Ecto neural progenitor cell (in vitro differentiated cells): ENCODE measurements around the gene MRPL37.
"Not testable (repeated sequence)": the region's sequence is repeated elsewhere in the genome, so short reads cannot be mapped to it uniquely, and the experiment has no call there.

Experiments
- DNase-seq: peaks from one replicate; pipeline ENCODE4 v3.0.0-alpha.2; 2018; ENCODE audit warnings: low spot score

The MRPL37 gene

DNA sequence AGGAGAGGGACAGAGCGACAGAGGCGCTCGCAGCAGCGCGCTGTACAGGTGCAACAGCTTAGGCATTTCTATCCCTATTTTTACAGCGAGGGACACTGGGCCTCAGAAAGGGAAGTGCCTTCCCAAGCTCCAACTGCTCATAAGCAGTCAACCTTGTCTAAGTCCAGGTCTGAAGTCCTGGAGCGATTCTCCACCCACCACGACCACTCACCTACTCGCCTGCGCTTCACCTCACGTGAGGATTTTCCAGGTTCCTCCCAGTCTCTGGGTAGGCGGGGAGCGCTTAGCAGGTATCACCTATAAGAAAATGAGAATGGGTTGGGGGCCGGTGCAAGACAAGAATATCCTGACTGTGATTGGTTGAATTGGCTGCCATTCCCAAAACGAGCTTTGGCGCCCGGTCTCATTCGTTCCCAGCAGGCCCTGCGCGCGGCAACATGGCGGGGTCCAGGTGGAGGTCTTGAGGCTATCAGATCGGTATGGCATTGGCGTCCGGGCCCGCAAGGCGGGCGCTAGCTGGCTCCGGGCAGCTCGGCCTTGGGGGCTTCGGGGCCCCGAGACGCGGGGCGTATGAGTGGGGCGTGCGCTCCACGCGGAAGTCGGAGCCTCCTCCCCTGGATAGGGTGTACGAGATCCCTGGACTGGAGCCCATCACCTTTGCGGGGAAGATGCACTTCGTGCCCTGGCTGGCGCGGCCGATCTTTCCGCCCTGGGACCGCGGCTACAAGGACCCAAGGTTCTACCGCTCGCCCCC lies at the start of gene MRPL37, which contains the start of gene CYB5RL:
Gene MRPL37, plus strand, starts transcription at position 403 of the 754 bp plus-strand sequence. Its CDS starts 77 bp downstream, at position 480.
Gene CYB5RL, minus strand, starts transcription at position 266 of the 754 bp plus-strand sequence. CDS start 4,414 bp downstream, outside the sequence.
- DNase-seq, result peak; percentile 95

DNA sequence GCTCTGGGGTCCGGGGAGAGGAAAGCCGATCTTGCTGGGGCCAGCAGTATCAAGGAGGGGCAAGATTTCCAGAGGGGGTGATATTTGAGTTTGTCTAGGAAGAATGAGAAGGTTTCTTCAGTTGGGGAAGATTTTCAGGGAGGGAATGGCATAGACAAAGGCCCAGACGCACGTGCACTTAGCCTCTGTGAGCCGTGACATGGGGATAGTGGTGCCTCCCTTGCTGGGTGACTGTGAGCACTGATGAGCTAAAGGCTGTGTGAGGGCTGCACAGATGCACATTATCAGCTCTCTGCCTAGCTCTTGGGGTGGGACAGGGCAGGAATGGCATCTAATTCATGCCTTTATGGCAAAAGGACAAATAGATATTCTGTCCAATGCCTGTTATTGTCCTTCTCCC lies 49.0 kb upstream of the MRPL37 start:
- no peak for DNase-seq

- DNase-seq, result no peak
Measured at GRCh38 chr1:54152696-54153095, 47.3 kb upstream of the MRPL37 start, which contains the start of gene CDCP2. CDCP2 (minus strand) TSS chr1:54153000; CDS start chr1:54152922, 78 bp downstream.

DNA sequence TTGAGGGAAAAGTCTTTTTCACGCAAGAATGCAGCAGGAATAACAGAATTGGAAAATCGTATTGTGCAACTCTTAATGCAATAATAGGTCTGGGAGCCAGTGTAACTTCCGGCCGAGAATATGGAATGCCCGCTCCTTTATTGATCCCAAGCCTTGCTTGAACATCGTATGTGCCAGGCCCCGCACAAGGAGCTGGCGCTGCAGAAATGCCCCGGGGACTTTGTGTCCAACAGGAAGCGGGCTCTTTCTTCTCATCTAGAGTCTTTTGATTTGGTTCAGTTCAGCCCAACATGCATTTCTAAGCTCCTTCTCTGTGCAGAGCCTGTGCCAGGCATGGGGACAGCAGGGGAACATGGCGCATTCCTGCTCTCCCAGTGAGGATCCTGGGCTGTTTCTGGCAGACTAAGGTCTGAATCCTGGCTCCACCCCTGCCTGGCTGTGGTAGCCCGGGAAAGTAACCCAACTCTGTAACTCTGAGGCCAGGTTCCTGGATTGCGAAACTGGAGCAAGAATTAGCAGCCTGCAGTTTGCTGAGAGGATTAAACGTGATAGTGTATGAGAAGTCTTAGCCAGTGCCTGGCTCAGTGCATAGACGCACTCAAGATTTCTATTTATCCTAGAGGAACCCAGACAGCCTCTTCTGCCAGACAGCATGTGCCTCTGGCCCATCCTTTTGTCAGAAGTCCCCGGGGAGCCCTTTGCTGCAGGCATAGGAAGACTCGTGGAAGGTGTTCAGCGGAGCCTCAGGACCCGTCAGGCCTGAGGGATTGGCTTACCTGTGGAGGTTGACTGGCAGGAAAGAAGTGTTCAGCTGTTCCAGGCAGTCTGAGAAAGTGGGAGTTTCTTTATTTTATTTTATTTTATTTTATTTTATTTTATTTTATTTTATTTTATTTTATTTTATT lies 46.2 kb upstream of the MRPL37 start:
- no peak for DNase-seq

GRCh38 chr1:54156201-54156600 lies 43.8 kb upstream of the MRPL37 start:
- DNase-seq, result no peak

GRCh38 chr1:54156986-54157385 lies 43.0 kb upstream of the MRPL37 start:
- no peak for DNase-seq

DNA sequence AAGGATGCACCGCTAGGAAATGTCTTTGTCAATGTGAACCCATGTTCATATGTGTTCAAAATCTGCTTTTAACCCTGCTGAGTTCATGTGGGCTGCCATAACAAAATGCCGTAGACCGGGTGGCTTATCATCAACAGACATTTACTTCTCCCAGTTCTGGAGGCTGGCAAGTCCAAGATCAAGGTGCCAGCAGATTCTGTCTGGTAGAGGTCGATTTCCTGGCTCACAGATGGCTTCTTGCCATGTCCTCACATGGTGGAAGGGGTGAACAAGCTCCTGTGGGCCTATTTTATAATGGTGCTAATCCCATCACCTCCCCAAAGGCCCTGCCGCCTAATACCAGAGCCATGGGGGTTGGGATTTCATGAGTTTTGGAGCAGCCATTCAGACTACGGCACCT lies 42.6 kb upstream of the MRPL37 start:
- DNase-seq, result no peak

GRCh38 chr1:54158071-54158470 lies 41.9 kb upstream of the MRPL37 start:
- DNase-seq, result no peak

GRCh38 chr1:54159733-54160316 lies 40.1 kb upstream of the MRPL37 start:
- no peak for DNase-seq

DNA sequence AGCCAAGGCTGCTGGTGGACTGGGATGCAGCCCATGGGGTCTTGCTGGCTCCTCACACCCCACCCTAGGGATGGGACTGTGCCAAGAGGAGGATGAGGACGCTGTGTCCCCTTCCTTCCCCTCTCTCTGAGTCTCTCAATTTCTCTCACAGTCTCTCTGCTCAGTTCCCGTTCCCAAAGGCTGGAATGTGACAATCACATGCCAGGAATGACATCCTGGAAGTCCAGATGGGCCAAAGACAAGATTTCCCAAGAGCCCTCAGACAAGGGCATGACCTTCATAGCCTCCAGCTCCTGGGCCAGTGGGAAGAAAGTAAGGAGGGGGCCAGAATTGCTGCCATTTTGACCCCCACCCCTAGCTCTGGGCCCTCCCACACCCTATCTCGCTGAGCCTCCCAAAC lies 39.6 kb upstream of the MRPL37 start:
- peak; percentile 40 for DNase-seq

- DNase-seq, result no peak
Measured at GRCh38 chr1:54161495-54162168, 38.3 kb upstream of the MRPL37 start.

DNA sequence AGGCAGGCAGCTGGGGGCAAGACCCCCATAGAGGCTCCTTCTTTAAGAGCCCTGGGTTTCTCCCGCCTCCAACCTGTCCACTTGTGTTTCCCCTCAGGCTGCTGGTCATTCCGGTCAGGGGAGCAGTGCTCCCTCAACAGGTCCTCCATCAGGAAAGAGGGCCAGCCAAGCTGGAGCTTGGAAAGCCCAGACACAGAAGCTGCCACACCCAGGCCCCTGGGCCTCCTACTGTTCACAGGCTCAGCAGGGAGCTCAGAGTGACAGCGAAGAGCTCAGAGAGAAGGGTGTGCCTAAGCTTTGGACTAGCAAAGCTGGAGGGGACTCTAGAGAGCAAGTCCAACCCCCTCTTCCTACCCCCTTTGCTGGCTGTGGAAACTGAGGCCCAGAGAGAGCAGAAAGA lies 36.9 kb upstream of the MRPL37 start:
- DNase-seq, result no peak

DNA sequence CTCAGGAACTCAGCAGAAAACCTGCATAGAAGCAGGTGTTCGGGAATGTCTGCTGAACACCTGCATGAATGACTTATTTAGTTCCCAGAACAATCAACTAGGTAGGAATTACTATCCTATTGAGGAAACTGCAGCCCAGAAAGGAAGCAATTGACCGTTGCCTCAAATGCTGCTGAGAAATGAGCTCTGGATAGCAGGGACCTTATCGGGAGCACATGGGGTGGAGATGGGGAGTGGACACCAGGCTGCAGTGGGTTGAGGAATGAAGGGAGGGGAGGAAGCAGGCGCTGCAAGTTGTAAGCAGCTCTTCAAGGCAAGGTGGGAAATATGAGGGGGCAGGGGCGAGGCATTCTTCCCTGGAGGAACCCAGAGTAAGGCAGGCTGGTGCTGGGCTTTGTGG lies 36.4 kb upstream of the MRPL37 start:
- DNase-seq, result no peak

GRCh38 chr1:54165146-54165545 lies 34.8 kb upstream of the MRPL37 start:
- DNase-seq, result no peak

DNA sequence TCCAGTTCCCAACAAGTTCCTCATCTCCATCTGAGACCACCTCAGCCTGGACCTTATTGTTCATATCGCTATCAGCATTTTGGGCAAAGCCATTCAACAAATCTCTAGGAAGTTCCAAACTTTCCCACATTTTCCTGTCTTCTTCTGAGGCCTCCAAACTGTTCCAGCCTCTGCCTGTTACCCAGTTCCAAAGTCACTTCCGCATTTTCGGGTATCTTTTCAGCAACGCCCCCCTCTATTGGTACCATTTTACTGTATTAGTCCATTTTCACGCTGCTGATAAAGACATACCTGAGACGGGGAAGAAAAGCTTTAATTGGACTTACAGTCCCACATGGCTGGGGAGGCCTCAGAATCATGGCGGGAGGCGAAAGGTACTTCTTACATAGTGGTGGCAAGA lies 33.6 kb upstream of the MRPL37 start:
- not testable (repeated sequence) for DNase-seq

DNA sequence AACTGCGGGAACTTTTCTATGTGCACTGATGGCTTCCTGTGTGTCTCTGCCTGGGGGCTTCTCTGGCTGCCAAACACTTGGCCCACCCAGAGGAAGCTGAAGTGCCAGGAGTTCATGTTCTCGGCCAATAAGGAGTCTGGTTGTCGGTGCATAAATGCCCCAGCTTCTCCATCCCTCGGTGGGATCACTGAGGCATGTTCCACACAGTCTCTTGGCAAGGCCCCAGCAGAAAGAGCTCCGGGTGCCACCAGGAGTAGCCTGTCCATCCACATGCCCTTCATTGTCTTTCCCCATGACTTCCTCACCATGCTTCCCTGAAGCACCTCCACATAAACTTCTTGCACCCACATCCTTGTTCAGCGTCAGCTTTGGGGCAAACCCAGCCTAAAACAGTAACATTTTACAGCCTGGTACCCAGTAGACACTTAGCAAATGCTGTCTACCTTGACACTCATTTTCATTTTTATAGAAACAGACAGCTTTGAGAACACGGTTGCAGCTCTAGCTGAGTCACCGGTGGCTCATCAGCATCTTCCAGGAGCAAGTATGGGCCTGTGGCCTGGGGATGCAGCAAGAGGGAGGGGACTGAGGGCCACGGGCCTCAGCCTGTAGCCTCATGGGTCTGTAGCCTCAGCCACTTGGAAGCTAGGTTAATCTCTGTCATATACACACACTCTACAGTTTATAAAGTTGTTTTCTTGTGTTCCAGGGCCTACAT lies 32.4 kb upstream of the MRPL37 start:
- DNase-seq, result no peak

GRCh38 chr1:54168206-54168965 lies 31.6 kb upstream of the MRPL37 start:
- no peak for DNase-seq

- no peak for DNase-seq
Measured at GRCh38 chr1:54169068-54169467, 30.9 kb upstream of the MRPL37 start.

DNA sequence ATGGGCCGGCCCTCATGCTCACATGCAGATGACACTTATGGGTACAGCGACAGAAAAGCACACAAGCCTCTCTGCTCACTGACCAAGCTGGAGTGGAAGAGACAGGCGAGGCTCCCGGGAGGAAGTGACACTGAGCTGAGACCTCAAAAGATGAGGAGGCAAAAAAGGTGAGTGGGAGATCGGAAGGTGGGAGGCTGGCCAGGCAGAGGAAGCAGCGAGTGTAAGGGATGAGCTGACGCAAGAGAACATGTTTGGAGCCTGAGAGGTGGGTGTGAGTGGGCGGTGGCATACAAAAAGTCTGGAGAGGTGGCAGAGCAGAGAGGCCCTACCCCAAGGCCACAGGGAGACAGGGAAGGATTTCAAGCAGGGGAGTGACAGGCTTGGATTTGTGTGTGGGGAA lies 29.0 kb upstream of the MRPL37 start:
- DNase-seq, result no peak

- no peak for DNase-seq
Measured at GRCh38 chr1:54171606-54172005, 28.4 kb upstream of the MRPL37 start.
